Esophagus muscularis mucosa (tissue), 4 donors: ENCODE measurements around the gene DCAF6.

Source experiments
- EP300 ChIP-seq: sonication (generic); formaldehyde crosslinking; IDR thresholded peaks from one replicate; pipeline ENCODE4 v1.6.1; 2017; ENCODE audit warnings: antibody characterized with exemption
- POLR2A ChIP-seq: fragments of 450-650 bp; IDR thresholded peaks from one replicate; pipeline ENCODE4 v1.6.1; 2017; ENCODE audit warnings: antibody characterized with exemption, moderate library complexity, mild to moderate bottlenecking, low read depth
- TF ChIP-seq, protein P1 (sequence below), 3 experiments: fragments of 200-600 bp in 2 of 3; fragments of 450-650 bp in 1 of 3; sonication (generic) in 2 of 3; IDR thresholded peaks; one replicate each; pipeline ENCODE4 v1.5.1; 2017 to 2019; ENCODE audit warnings: antibody characterized with exemption in 3 of 3, mild to moderate bottlenecking in 2 of 3, moderate library complexity in 1 of 3

DNA sequence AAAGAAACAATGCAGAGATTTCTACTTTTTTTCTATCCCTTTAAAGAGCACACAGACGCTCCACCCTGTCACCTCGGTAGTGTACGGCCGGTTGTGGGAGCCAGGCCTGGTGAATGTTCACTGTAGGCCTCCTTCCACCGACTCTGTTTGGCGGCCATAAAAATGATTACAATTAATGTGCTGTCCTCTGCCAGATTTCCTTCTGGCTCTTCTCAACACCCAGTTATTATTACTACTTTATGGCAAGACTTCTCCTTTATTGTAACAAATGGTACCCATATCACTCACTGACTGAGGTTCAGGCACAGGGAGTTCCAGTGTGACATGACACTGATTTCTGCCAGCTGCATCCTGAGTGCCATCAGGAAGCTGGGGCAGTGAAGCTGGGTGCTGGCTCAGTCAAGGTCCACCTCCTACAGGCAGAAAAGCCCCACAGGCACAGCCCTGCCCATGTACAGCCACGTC lies 162.9 kb downstream of the DCAF6 start:
- TF ChIP-seq, protein P1, sequence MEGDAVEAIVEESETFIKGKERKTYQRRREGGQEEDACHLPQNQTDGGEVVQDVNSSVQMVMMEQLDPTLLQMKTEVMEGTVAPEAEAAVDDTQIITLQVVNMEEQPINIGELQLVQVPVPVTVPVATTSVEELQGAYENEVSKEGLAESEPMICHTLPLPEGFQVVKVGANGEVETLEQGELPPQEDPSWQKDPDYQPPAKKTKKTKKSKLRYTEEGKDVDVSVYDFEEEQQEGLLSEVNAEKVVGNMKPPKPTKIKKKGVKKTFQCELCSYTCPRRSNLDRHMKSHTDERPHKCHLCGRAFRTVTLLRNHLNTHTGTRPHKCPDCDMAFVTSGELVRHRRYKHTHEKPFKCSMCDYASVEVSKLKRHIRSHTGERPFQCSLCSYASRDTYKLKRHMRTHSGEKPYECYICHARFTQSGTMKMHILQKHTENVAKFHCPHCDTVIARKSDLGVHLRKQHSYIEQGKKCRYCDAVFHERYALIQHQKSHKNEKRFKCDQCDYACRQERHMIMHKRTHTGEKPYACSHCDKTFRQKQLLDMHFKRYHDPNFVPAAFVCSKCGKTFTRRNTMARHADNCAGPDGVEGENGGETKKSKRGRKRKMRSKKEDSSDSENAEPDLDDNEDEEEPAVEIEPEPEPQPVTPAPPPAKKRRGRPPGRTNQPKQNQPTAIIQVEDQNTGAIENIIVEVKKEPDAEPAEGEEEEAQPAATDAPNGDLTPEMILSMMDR (IDR thresholded peaks at IDR 0.05), result no peak
- no peak for TF ChIP-seq POLR2A
- no peak for TF ChIP-seq EP300
